HepG2 (cell line): ENCODE measurements around the gene CD248. TPM values are rescaled to one million over a fixed set of nuclear protein-coding genes. Genes with fewer than 3 reads are reported as not detected.

Experiments
- DMAP1 ChIP-seq: IDR thresholded peaks from 2 replicates; pipeline ENCODE4 v1.6.1; 2016
- KLF6 ChIP-seq: IDR thresholded peaks from 2 replicates; pipeline ENCODE4 v1.8.0; 2016; ENCODE audit warnings: missing biosample characterization, missing genetic modification reagents
- TCF7L2 ChIP-seq: IDR thresholded peaks from 2 replicates; pipeline ENCODE4 v1.6.1; 2011; ENCODE audit warnings: mild to moderate bottlenecking, low read depth, low read length, moderate library complexity
- U2AF1 ChIP-seq: fragments of 200-400 bp; formaldehyde crosslinking; optimal IDR thresholded peaks from 2 replicates; pipeline ENCODE3; 2017; ENCODE audit warnings: mild to moderate bottlenecking, low read depth, low read length
- ZBTB38 ChIP-seq: sonication (generic); formaldehyde crosslinking; IDR thresholded peaks from 2 replicates; pipeline ENCODE4 v1.5.1; 2020; ENCODE audit warnings: mild to moderate bottlenecking, missing genetic modification reagents
- ZC3H13 ChIP-seq: sonication (generic); formaldehyde crosslinking; IDR thresholded peaks from 2 replicates; pipeline ENCODE4 v1.8.1; 2023; ENCODE audit warnings: mild to moderate bottlenecking, missing genetic modification reagents, moderate library complexity
- ZNF180 ChIP-seq: sonication (generic); formaldehyde crosslinking; IDR thresholded peaks from 2 replicates; pipeline ENCODE4 v1.4.0; 2020; ENCODE audit warnings: low read depth, missing genetic modification reagents, borderline replicate concordance
- ZNF335 ChIP-seq: sonication (generic); formaldehyde crosslinking; IDR thresholded peaks from 2 replicates; pipeline ENCODE4 v1.4.0; 2020; ENCODE audit warnings: missing genetic modification reagents
- ZNF33B ChIP-seq: sonication (generic); formaldehyde crosslinking; IDR thresholded peaks from 2 replicates; pipeline ENCODE4 v1.5.1; 2020; ENCODE audit warnings: mild to moderate bottlenecking, missing genetic modification reagents
- ZNF441 ChIP-seq: sonication (generic); formaldehyde crosslinking; IDR thresholded peaks from 2 replicates; pipeline ENCODE4 v1.7.0; 2021; ENCODE audit warnings: missing genetic modification reagents, borderline replicate concordance
- ZNF749 ChIP-seq: sonication (generic); formaldehyde crosslinking; IDR thresholded peaks from 2 replicates; pipeline ENCODE4 v1.8.0; 2022; ENCODE audit warnings: mild to moderate bottlenecking, missing genetic modification reagents, moderate library complexity, borderline replicate concordance
- ZNF781 ChIP-seq: sonication (generic); formaldehyde crosslinking; IDR thresholded peaks from 2 replicates; pipeline ENCODE4 v1.5.1; 2020; ENCODE audit warnings: borderline replicate concordance, mild to moderate bottlenecking, missing genetic modification reagents; ENCODE audit errors: not compliant biosample characterization
- polyA plus RNA-seq, 8 experiments: library from polyadenylated mRNA; depleted of rRNA in 3 of 8; stranded (reverse) in 7 of 8; unstranded in 1 of 8; fragments of >200 nt; fragmentation: Illumina TruSeq in 4 of 8; extraction: Trizol in 4 of 8; gene quantifications; 2 replicates each; pipeline versions ENCODE4 v1.2.1 to v1.2.3, GENCODE V29; 2011 to 2016; ENCODE audit warnings: low read depth in 4 of 8, missing spikeins in 1 of 8, mixed read lengths in 1 of 8; ENCODE audit not compliant: insufficient read depth in 1 of 8
- total RNA-seq, 5 experiments: library from RNA; depleted of rRNA; stranded (reverse); fragments of >200 nt; fragmentation: Illumina TruSeq; extraction: Trizol; gene quantifications; 2 replicates each; pipeline ENCODE4 v1.2.3, GENCODE V29; 2016; ENCODE audit warnings: low read depth in 1 of 5
- TF ChIP-seq, protein P1 (sequence below): sonication (generic); formaldehyde crosslinking; IDR thresholded peaks from 2 replicates; pipeline ENCODE4 v1.9.0; 2021; ENCODE audit warnings: missing genetic modification reagents, mild to moderate bottlenecking, borderline replicate concordance
- TF ChIP-seq, protein P2 (sequence below): sonication (generic); formaldehyde crosslinking; IDR thresholded peaks from 2 replicates; pipeline ENCODE4 v1.9.0; 2021; ENCODE audit warnings: missing genetic modification reagents, borderline replicate concordance
- TF ChIP-seq, protein P3 (sequence below): sonication (generic); formaldehyde crosslinking; IDR thresholded peaks from 2 replicates; pipeline ENCODE4 v1.5.1; 2020; ENCODE audit warnings: missing genetic modification reagents, mild to moderate bottlenecking, borderline replicate concordance
- TF ChIP-seq, protein P4 (sequence below): sonication (generic); formaldehyde crosslinking; conservative IDR thresholded peaks from 2 replicates; pipeline ENCODE4 v1.8.0; 2022; ENCODE audit warnings: low read depth, missing genetic modification reagents

CD248 gene
- total and polyA plus RNA-seq, 2 of the 13 experiments (the other 11 are each of a cell fraction or from before 2014, with no cell fraction given), result 0.25 to 0.35 TPM

DNA sequence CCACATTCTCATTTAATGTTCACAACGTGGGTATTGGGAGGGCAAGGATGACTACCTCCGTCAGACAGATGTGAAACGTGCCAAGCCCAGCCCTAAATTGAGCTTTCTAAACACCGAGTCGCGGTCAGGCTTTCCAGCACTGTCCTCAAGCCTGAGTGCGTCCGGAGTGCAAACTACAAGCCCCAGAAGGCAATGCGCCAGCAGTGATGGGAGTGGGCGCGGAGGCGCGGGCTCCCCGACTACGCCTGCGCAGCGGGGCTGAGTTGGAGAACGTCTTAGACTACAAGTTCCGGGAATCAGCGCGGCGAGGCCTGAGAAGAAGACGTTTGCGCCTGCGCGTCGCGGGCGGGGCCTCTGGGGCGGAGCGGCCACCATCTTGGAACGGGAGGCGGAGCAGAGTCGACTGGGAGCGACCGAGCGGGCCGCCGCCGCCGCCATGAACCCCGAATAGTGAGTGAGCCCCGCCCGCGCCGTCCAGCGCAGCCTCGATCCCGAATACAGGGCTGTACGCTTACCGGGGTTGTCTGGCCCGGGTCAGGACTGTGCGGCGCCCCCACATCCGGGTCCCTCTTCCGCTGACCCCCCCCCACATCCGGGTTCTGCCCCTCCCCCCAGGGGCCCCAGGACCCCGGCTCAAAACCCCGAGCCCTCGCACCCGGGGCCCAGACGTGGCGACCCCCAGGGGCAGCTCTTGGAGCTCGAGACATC lies 48.4 kb downstream of the CD248 start, which contains the start of gene RAB1B (continued):
- TF ChIP-seq, protein P1, sequence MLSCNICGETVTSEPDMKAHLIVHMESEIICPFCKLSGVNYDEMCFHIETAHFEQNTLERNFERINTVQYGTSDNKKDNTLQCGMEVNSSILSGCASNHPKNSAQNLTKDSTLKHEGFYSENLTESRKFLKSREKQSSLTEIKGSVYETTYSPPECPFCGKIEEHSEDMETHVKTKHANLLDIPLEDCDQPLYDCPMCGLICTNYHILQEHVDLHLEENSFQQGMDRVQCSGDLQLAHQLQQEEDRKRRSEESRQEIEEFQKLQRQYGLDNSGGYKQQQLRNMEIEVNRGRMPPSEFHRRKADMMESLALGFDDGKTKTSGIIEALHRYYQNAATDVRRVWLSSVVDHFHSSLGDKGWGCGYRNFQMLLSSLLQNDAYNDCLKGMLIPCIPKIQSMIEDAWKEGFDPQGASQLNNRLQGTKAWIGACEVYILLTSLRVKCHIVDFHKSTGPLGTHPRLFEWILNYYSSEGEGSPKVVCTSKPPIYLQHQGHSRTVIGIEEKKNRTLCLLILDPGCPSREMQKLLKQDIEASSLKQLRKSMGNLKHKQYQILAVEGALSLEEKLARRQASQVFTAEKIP (CRISPR knock-in tag), result no peak
- TF ChIP-seq TCF7L2, result no peak
- TF ChIP-seq, protein P2, sequence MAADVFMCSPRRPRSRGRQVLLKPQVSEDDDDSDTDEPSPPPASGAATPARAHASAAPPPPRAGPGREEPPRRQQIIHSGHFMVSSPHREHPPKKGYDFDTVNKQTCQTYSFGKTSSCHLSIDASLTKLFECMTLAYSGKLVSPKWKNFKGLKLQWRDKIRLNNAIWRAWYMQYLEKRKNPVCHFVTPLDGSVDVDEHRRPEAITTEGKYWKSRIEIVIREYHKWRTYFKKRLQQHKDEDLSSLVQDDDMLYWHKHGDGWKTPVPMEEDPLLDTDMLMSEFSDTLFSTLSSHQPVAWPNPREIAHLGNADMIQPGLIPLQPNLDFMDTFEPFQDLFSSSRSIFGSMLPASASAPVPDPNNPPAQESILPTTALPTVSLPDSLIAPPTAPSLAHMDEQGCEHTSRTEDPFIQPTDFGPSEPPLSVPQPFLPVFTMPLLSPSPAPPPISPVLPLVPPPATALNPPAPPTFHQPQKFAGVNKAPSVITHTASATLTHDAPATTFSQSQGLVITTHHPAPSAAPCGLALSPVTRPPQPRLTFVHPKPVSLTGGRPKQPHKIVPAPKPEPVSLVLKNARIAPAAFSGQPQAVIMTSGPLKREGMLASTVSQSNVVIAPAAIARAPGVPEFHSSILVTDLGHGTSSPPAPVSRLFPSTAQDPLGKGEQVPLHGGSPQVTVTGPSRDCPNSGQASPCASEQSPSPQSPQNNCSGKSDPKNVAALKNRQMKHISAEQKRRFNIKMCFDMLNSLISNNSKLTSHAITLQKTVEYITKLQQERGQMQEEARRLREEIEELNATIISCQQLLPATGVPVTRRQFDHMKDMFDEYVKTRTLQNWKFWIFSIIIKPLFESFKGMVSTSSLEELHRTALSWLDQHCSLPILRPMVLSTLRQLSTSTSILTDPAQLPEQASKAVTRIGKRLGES (CRISPR knock-in tag), result no peak
- TF ChIP-seq ZNF180 (CRISPR knock-in tag), result no peak
- TF ChIP-seq ZNF335 (CRISPR knock-in tag), result peak; percentile 22; the same call in 1 of the 2 replicates
- TF ChIP-seq, protein P3, sequence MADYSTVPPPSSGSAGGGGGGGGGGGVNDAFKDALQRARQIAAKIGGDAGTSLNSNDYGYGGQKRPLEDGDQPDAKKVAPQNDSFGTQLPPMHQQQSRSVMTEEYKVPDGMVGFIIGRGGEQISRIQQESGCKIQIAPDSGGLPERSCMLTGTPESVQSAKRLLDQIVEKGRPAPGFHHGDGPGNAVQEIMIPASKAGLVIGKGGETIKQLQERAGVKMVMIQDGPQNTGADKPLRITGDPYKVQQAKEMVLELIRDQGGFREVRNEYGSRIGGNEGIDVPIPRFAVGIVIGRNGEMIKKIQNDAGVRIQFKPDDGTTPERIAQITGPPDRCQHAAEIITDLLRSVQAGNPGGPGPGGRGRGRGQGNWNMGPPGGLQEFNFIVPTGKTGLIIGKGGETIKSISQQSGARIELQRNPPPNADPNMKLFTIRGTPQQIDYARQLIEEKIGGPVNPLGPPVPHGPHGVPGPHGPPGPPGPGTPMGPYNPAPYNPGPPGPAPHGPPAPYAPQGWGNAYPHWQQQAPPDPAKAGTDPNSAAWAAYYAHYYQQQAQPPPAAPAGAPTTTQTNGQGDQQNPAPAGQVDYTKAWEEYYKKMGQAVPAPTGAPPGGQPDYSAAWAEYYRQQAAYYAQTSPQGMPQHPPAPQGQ, result no peak
- TF ChIP-seq ZNF749 (CRISPR knock-in tag), result 0 out of 2 replicates have a peak, but pooled peaks have one; percentile 26
- TF ChIP-seq ZC3H13 (CRISPR knock-in tag), result no peak
- no peak for TF ChIP-seq U2AF1
- no peak for TF ChIP-seq ZNF781 (CRISPR knock-in tag)
- TF ChIP-seq ZNF33B (CRISPR knock-in tag), result peak; percentile 57; the same call in 1 of the 2 replicates
- TF ChIP-seq, protein P4, sequence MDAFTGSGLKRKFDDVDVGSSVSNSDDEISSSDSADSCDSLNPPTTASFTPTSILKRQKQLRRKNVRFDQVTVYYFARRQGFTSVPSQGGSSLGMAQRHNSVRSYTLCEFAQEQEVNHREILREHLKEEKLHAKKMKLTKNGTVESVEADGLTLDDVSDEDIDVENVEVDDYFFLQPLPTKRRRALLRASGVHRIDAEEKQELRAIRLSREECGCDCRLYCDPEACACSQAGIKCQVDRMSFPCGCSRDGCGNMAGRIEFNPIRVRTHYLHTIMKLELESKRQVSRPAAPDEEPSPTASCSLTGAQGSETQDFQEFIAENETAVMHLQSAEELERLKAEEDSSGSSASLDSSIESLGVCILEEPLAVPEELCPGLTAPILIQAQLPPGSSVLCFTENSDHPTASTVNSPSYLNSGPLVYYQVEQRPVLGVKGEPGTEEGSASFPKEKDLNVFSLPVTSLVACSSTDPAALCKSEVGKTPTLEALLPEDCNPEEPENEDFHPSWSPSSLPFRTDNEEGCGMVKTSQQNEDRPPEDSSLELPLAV, result no peak
- TF ChIP-seq ZBTB38 (CRISPR knock-in tag), result no peak
- TF ChIP-seq DMAP1 (CRISPR knock-in tag), result peak; percentile 39; the same call in 1 of the 2 replicates
- TF ChIP-seq KLF6 (CRISPR knock-in tag), result no peak; the same call in 1 of the 2 replicates
- TF ChIP-seq ZNF441, result no peak
